ENCODE measurements around the gene GPRIN2.
"Not testable (repeated sequence)": the region's sequence is repeated elsewhere in the genome, so short reads cannot be mapped to it uniquely, and the experiment has no call there.

GPRIN2 gene

DNA sequence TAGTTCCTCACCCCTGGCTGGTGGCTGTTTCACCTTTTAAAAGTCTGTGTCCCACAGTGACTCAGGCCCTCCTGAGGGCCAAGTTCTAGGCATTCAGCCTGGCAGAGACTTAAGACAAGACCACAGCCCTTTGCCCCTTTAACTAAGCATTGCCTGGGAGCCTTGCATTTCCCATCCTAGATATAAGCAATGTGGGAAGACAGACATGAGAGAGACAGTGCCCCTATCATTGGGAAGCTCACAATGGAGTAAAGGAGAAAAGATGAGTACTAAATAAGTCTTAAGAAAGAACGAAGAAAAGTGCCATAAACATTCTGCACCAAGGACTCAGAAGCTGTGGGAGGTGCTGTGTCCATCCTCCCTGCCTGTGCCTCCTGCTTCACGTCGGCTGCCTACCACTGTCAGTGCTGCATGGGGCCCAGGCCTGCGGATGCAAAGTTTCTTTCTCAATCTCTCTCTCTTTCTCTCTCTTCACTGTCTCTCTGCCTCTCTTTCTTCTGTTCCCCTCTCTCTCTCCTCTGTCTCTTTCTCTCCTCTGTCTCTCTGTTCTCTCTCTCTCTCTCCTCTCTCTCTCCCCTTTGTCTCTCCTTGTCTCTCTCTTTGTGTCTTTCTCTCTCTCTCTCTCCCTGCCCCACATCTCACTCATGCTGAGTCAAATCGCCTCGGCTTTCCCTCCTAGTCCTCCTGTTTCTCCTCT lies 21.5 kb downstream of the GPRIN2 start:
- DNase-seq, result no peak

DNA sequence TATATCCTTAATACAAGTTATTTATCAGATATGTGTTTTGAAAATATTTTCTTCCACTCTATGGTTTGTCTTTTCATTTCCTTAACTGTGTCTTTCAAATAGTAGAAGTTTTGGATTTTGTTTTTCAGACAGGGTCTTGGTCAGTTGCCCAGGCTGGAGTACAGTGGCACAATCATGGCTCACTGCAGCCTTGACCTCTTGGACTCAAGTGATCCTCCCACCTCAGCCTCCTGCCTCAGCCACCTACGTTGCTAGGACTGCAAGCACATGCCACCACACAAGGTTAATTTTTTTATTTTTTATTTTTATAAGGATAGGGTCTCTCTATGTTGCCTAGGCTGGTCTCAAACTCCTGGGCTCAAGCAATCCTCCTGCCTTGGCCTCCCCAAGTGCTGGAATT lies 24.2 kb downstream of the GPRIN2 start:
- DNase-seq, result not testable (repeated sequence)

- peak; percentile 97 for DNase-seq
Observed at GRCh38 chr10:46530249-46531186, 25.9 kb downstream of the GPRIN2 start.

DNA sequence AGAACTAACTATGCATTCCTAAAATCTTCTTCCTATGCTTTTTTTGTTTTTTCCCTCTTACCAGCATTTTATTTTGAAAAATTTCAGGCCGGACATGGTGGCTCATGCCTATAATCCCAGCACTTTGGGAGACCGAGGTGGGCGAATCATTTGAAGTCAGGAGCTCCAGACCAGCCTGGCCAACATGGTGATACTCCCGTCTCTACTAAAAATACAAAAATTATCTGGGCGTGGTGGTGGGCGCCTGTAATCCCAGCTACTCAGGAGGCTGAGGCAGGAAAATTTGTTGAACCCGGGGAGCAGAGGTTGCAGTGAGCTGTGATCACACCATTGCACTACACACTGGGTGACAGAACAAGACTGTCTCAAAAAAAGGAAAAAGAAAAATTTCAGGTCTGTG lies 26.7 kb downstream of the GPRIN2 start:
- not testable (repeated sequence) for DNase-seq

DNA sequence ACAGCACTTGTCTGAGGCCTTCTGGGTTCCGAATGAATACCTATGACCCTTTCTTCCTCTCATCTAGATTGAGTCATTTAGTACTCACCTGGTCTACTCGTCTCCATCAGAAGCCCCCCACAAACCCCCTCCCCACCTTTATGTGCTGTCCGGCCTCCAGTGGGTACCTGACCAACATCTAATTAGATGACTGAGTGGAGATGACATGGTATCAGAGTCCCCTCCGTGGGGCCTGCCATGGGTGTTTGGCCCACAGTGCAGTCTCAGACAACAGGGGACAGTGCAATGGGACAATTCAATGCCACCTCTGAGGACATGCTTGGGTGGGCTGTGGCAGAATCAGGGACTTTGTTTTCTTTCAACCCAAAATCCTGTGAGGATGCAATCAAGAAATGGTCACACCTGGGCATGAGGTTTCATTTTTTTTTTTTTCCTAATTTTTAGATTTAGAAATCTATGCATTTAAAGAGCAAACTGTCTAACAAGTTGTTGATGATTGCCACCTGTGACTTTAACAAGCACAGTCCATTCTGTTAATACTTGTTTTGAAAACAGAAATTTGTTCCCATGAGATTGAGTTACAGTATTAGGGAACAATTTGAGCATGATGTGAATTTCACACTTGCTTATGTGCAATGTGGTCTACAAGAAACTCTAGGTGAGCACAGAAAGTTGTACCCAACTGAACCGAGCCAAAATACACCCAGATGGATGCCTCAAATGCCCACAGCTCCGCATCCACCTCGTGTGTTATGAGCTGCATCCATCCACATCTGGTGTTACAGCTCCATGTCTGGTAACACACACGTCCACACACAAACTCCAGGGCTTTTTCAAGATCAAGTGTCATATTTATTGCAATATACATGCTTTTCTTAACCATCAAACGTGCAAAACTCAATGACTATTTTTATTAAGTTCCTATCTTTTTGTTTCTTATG lies 27.5 kb downstream of the GPRIN2 start:
- no peak for DNase-seq

DNA sequence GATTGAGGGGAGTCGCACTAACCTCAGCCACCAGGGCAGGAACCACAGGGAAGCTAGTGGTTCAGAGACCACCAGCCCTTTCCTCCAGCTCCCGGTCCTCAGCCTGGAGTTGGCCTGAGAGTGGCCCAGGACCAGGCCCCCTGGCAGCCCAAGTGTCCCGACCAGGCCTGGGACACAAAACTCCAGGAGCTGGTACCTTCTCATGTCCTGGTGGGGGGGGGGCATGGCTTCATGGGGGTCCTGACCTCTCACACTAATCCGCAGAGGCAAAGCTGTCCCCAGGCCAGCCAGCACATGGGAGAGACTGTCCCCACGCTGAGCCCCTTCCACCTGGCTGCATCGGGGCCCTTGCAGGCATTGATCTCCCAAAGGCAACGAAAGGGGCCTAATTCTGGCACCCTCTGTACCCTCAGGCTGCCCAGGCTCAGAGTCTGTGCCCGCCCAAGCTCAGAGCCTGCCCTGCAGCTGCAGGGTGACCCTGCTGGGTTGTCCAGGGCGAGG lies 28.2 kb downstream of the GPRIN2 start:
- DNase-seq, result no peak

GRCh38 chr10:46527241-46527811 lies 29.1 kb downstream of the GPRIN2 start:
- no peak for DNase-seq

DNA sequence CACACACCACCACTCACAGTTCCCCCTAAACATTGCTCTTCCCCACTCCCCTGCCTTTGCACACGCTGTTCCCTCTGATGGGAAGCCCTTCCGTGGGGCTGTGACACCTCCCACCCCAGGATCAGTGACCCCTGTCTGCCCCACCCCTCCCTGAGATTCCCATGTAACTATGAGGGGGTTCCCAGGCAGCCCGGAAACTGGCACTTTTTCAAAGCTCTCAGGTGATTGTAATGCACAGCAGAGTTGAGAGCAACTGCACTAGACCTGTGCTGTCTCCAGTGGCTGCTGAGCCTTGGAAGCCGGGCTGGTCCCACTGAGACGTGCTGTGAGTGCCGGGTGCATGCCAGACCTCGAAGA lies 29.8 kb downstream of the GPRIN2 start:
- DNase-seq, result peak; percentile 16

DNA sequence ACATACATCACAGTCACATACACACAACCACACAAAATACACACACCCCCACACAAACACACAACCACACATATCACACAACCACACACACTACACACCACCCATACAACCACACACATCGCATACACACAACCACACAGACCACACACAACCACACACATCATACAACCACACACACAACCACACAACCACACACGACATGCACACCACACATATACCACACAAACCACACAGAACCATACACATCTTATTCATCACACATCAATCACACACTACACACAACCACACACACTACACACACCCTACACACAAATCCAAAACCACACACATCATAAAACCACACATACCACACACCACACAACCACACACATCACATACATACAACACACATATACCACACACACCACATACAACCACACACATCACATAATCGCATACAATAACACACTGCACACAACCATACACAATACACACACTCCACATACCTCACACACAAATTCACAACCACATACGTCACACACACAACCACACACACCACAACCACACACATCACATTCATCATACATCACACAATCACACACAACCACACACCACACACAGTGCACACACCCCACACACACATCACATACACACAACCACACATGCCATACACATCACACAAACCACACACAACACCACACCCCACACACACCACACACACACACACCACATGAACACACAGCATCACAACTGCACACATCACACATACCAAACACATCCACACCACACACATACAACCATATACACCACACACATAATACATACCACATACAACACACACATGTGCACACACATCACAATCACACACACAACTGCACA lies 30.4 kb downstream of the GPRIN2 start:
- DNase-seq, result no peak

DNA sequence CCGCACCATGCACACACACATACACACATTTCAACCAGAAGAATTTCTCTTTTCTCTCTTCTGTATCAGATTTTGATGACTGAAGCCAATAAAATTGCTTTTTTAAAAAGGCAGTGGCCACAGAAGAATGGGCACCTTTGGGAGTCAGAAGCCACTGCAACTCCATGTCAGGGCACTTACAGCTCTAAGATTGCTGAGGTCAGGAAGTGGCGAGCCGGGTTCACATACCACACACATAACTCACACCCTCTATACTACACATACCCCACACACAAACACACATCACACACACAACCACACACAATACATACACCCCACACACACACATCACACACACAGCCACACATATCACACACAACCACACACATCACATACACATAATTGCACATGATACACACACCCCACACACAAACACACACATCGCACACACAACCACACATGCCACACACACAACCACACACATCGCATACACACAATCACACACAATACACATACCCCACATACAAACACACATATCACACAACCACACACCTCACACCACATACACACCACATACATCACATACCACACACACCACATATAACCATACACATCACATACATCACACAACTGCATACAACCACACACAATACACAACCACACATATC lies 31.2 kb downstream of the GPRIN2 start:
- DNase-seq, result peak; percentile 89

- DNase-seq, result no peak
Observed at GRCh38 chr10:46524472-46525176, 31.8 kb downstream of the GPRIN2 start.

DNA sequence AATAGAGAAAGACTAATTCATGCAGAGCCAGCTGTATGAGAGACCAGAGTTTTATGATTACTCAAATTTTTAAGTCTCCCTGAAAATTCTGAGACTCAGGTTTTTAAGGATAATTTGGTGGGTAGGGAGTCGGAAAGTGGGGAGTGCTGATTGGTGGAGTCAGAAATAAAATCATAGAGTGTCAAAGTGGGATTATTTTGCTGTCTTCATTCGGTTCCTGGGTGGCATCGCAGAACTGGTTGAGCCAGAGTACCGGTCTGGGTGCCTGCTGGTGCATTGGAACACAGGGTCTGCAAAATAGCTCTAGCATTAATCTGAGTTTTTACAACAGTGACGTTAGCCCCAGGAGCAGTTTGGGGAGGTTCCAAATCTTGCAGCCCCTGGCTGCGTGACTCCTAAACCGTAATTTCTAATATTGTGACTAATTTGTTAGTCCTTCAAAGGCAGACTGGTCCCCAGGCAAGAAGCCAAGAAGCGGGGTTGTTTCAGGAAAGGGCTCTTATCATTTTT lies 32.4 kb downstream of the GPRIN2 start:
- peak; percentile 94 for DNase-seq

DNA sequence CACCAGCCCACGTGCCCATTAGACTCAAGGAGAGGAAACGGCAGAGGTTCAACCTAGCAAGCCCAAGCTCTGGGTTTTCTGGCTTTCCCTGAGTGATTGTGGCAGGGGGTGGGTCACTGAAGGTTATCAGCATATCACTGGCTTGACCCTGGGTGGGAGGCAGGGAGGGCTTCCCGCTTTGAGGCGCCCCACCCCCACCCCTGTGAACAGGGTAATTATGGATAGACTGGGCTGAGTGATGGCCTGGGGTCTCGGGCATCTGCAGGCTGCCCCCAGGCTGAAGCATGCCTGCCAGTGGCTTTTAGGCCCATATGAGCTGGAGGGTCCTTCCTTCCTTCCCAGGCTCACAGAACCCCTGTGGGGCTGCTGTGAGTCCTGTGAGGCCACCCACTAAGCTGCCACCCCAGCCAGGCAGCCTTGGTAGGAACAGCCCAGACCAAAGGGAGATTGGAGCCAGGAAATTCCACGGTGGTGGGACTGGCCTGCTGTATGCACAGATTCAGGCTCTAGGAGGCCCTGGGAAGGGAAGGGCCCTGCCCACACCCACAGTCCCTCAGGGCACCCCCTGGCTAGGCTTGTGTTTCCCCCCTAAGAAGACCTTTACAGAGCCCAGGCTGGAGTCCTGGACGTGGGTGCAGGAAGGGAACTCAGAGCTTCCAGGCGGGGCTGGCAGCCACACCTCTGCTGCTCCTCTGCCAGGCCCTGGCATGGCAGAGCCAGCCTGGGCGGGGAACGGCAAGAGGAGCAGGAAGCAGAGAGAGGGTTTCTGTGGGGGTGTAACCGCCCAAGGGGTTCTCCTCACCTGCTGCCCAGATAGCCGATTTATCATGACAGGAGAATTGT lies 33.1 kb downstream of the GPRIN2 start:
- DNase-seq, result peak; percentile 49

DNA sequence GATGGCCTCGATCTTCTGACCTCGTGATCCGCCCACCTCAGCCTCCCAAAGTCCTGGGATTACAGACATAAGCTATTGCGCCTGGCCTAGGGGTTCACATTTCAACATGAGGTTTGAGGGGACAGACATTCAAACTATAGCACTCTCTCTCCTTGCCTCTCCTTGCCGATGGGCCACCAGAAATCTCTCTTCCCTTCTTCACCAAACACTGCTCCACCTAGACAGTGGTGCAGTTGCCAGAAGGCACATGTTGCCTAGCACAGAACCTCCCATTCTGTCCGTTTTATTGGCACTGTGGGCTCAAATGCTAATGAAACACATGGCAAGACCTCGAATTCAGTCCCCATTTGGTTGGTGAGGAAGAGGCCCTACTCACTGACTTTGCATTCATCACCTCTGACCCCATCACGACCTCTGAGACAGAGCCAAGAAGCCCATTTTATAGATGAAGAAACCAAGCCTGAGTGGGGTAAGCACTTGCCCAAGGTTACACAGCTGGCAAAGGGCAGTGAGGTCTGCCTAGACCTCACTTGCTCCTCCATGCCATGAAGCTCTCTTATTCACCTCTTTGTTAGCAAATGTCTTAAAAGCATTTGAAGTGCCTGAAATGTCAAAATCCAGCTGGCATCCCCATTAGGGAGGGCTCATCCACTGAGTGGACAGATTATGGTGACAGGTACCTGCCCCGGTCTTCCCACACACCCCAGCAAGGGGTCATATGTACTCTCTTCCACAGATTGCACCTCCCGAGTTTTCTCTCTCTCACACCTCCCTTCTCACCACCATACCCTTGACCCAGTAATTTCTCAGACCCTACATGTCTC lies 34.0 kb downstream of the GPRIN2 start:
- no peak for DNase-seq

DNA sequence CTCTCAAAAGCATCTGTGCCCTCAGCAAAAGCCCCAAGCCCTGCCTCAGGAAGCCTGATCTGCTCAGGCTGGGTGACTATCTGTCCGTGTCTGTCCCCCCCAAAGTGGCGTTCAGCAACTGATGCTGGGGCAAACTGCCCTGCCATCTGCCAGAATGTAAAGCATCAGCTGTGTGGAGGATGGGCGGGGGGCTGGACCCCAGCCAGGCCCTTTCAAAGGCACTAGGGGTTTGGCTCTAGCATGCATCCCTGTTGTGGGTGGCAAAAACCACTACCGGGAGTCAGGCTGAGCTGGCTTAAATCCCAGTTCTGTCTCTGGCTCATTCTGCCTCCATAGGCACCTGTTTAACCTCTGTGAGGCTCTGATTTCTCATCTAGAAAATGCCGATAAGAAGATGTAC lies 35.5 kb downstream of the GPRIN2 start:
- peak; percentile 51 for DNase-seq

- no peak for DNase-seq
Observed at GRCh38 chr10:46520381-46520780, 36.1 kb downstream of the GPRIN2 start.

GRCh38 chr10:46518028-46518725 lies 38.3 kb downstream of the GPRIN2 start:
- DNase-seq, result no peak
